ENCODE measurements around the gene WWOX.

Gene WWOX

GRCh38 chr16:78628461-78629045 lies 529.1 kb downstream of the WWOX start:
- no peak for TF ChIP-seq POLR2AphosphoS5 (IDR thresholded peaks at IDR 0.05; ENCODE audit: low read depth, low read length)

GRCh38 chr16:78629173-78629572 lies 529.7 kb downstream of the WWOX start:
- TF ChIP-seq TAF1 (IDR thresholded peaks at IDR 0.05; ENCODE audit: borderline replicate concordance, insufficient read depth, low read length) (no peak), POLR2AphosphoS5 (IDR thresholded peaks at IDR 0.05; ENCODE audit: low read depth, low read length) (no peak), REST (IDR thresholded peaks at IDR 0.05; ENCODE audit: insufficient read depth in 1 of 2, low read depth in 2 of 2, low read length in 2 of 2) (no peak), SIN3A (IDR thresholded peaks at IDR 0.05; ENCODE audit: borderline replicate concordance, insufficient read depth, low read length) (no peak), FOXP2 (optimal IDR thresholded peaks at IDR 0.05; ENCODE audit: borderline replicate concordance, extremely low read depth, extremely low read length, insufficient read depth) (no peak)

- no peak for TF ChIP-seq SIN3A (IDR thresholded peaks at IDR 0.05; ENCODE audit: borderline replicate concordance, insufficient read depth, low read length)
- TF ChIP-seq POLR2AphosphoS5 (IDR thresholded peaks at IDR 0.05; ENCODE audit: low read depth, low read length): no peak
Observed at GRCh38 chr16:78630102-78630501, 530.6 kb downstream of the WWOX start.

GRCh38 chr16:78633551-78633950 lies 534.1 kb downstream of the WWOX start:
- TF ChIP-seq TAF1 (IDR thresholded peaks at IDR 0.05; ENCODE audit: borderline replicate concordance, insufficient read depth, low read length) (no peak), SIN3A (IDR thresholded peaks at IDR 0.05; ENCODE audit: borderline replicate concordance, insufficient read depth, low read length) (no peak), POLR2AphosphoS5 (IDR thresholded peaks at IDR 0.05; ENCODE audit: low read depth, low read length) (no peak), FOXP2 (optimal IDR thresholded peaks at IDR 0.05; ENCODE audit: borderline replicate concordance, extremely low read depth, extremely low read length, insufficient read depth) (no peak), REST (IDR thresholded peaks at IDR 0.05; ENCODE audit: insufficient read depth in 1 of 2, low read depth in 2 of 2, low read length in 2 of 2) (no peak)

- TF ChIP-seq FOXP2 (optimal IDR thresholded peaks at IDR 0.05; ENCODE audit: borderline replicate concordance, extremely low read depth, extremely low read length, insufficient read depth) (no peak), POLR2AphosphoS5 (IDR thresholded peaks at IDR 0.05; ENCODE audit: low read depth, low read length) (no peak), REST (IDR thresholded peaks at IDR 0.05; ENCODE audit: insufficient read depth in 1 of 2, low read depth in 2 of 2, low read length in 2 of 2) (no peak), SIN3A (IDR thresholded peaks at IDR 0.05; ENCODE audit: borderline replicate concordance, insufficient read depth, low read length) (no peak), TAF1 (IDR thresholded peaks at IDR 0.05; ENCODE audit: borderline replicate concordance, insufficient read depth, low read length) (no peak)
Observed at GRCh38 chr16:78635807-78636206, 536.4 kb downstream of the WWOX start.

GRCh38 chr16:78638371-78638770 lies 538.9 kb downstream of the WWOX start:
- TF ChIP-seq SIN3A (IDR thresholded peaks at IDR 0.05; ENCODE audit: borderline replicate concordance, insufficient read depth, low read length): no peak

GRCh38 chr16:78639775-78640174 lies 540.3 kb downstream of the WWOX start:
- TF ChIP-seq FOXP2 (optimal IDR thresholded peaks at IDR 0.05; ENCODE audit: borderline replicate concordance, extremely low read depth, extremely low read length, insufficient read depth): no peak
- TF ChIP-seq REST (IDR thresholded peaks at IDR 0.05; ENCODE audit: insufficient read depth in 1 of 2, low read depth in 2 of 2, low read length in 2 of 2): no peak
- TF ChIP-seq SIN3A (IDR thresholded peaks at IDR 0.05; ENCODE audit: borderline replicate concordance, insufficient read depth, low read length): no peak
- TF ChIP-seq POLR2AphosphoS5 (IDR thresholded peaks at IDR 0.05; ENCODE audit: low read depth, low read length): no peak
- TF ChIP-seq TAF1 (IDR thresholded peaks at IDR 0.05; ENCODE audit: borderline replicate concordance, insufficient read depth, low read length): no peak
